ENCODE data around the gene AK1. TPM values are rescaled to one million over a fixed set of nuclear protein-coding genes. Genes with fewer than 3 reads are reported as not detected.

AK1 gene
- total RNA-seq, 4 donors from 2014 or later: 29.9 to 65.1 (median 38.7) TPM

DNA sequence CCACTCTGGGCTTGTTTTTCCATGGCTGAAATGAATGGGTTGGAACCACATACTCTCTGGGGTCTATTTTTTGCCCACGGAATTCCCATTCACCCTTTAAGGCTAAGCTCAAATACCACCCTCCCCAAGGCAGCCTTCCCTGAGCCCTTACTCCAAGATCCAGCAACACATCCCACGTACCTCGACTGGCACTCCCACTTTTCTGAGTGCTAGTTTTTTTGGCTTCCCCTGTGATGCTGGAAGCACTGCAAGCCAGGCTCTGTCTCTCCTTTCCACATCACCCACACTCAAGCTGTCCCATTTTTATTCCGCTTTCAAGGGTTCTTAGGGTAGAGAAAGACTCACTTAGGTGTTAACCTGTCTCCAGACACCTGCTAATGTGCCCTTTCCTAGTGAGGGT is 15.9 kb upstream of the AK1 start:
- peaks cover 5 to 80% (median 35%) of the 10 kb centered on the region in 3 donors for H3K36me3 ChIP-seq
- whole genome bisulfite sequencing, 2 donors: 95 to 96% methylated on average over 4 of the region's 4 CpGs

DNA sequence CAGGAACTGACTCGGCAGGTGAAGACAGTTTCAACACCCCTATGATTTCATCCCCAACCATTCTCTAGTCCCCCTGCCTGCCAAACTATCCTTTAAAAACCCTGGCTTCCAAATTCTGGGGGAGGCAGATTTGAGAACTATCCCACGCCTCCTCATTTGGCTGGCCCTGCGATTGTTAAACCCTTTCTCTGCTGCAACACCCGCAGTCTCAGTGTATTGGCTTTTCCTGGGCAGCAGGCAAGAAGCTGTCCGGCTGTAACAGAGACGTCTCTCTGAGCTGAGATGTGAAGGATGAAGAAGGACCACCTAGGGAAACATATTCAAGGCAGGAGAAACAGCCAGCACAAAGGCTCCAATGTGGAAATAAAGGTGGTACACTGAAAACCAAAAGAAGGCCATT is 15.4 kb upstream of the AK1 start:
- 93 to 96% methylated on average over 6 of the region's 6 CpGs for WGBS, 2 donors
- no peaks in the 10 kb centered on the region for H3K27me3 ChIP-seq
- no peak overlapping the region for H3K4me3 ChIP-seq
- TF ChIP-seq POLR2A (IDR thresholded peaks at IDR 0.05): no peak
- no peak for TF ChIP-seq EP300 (IDR thresholded peaks at IDR 0.05)
- TF ChIP-seq, protein P1, sequence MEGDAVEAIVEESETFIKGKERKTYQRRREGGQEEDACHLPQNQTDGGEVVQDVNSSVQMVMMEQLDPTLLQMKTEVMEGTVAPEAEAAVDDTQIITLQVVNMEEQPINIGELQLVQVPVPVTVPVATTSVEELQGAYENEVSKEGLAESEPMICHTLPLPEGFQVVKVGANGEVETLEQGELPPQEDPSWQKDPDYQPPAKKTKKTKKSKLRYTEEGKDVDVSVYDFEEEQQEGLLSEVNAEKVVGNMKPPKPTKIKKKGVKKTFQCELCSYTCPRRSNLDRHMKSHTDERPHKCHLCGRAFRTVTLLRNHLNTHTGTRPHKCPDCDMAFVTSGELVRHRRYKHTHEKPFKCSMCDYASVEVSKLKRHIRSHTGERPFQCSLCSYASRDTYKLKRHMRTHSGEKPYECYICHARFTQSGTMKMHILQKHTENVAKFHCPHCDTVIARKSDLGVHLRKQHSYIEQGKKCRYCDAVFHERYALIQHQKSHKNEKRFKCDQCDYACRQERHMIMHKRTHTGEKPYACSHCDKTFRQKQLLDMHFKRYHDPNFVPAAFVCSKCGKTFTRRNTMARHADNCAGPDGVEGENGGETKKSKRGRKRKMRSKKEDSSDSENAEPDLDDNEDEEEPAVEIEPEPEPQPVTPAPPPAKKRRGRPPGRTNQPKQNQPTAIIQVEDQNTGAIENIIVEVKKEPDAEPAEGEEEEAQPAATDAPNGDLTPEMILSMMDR (IDR thresholded peaks at IDR 0.05): no peak
- peaks cover 0 to 29% (median 16%) of the 10 kb centered on the region in 4 donors for H3K4me1 ChIP-seq
- no peak for DNase-seq (ENCODE audit: low spot score in 2 of 2)
- H3K27ac ChIP-seq: no peak overlapping the region
- H3K36me3 ChIP-seq: peaks cover 5 to 85% (median 35%) of the 10 kb centered on the region in 3 donors
- peaks cover 0 to 13% (median 0%) of the 10 kb centered on the region in 4 donors for H3K9me3 ChIP-seq

More for the DNA sequence above, 15.9 kb upstream of the AK1 start:
- peaks cover 0 to 13% (median 0%) of the 10 kb centered on the region in 4 donors for H3K9me3 ChIP-seq
- no peak for DNase-seq (ENCODE audit: low spot score in 2 of 2)
- no peak overlapping the region for H3K27ac ChIP-seq
- no peaks in the 10 kb centered on the region for H3K27me3 ChIP-seq
- no peak overlapping the region for H3K4me3 ChIP-seq
- peaks cover 0 to 31% (median 20%) of the 10 kb centered on the region in 4 donors for H3K4me1 ChIP-seq
- TF ChIP-seq POLR2A (IDR thresholded peaks at IDR 0.05): no peak
- TF ChIP-seq, protein P1 (IDR thresholded peaks at IDR 0.05): no peak
- no peak for TF ChIP-seq EP300 (IDR thresholded peaks at IDR 0.05)

DNA sequence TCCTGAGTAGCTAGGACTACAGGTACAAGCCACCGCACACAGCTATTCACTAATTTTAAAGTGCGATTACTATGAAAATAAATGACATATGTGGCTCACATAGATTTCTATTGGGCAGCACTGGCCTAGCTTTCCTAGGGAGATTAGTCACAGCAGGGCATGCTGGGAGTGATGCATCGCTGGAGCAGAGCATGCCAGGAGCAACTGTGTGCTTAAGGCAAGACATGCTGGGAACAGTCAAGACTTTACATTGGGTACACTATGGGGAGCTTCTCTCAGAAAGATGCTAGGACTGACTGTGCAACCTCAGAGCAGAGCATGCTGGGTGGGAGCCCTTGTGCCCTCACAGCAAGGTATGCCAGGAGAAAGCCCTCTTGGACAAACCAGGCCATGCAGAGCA is 12.6 kb upstream of the AK1 start:
- WGBS, 2 donors: 94 to 98% methylated on average over 3 of the region's 3 CpGs
- no peak for DNase-seq (ENCODE audit: low spot score in 2 of 2)
- Histone ChIP-seq H3K36me3 (peaks cover 9 to 100% (median 50%) of the 10 kb centered on the region in 3 donors), H3K9me3 (peaks cover 0 to 13% (median 0%) of the 10 kb centered on the region in 4 donors), H3K27me3 (no peaks in the 10 kb centered on the region), H3K4me3 (no peak overlapping the region), H3K4me1 (peaks cover 0 to 20% (median 12%) of the 10 kb centered on the region in 4 donors), H3K27ac (no peak overlapping the region)
- TF ChIP-seq EP300 (IDR thresholded peaks at IDR 0.05): no peak
- TF ChIP-seq, protein P1 (IDR thresholded peaks at IDR 0.05): no peak
- no peak for TF ChIP-seq POLR2A (IDR thresholded peaks at IDR 0.05)

DNA sequence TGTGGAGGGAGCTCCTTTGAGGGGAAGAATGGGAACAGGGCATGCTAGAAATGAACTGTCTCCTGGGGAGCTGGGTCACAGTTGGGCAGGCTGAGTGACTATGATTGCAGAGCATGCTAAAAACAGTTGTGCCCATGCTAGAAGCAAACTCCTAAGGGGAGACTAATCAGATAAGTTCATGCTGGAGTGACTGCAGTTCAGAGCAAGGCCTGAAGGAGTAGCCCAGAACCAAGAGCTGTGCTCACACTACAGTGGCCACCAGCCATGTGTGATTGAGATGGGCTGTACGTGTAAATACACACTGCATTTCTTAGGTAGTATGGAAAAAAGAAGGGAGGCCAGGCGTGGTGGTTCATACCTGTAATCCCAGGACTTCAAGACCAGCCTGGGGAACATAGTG is 10.3 kb upstream of the AK1 start:
- Histone ChIP-seq H3K9me3 (peaks cover 0 to under 1% (median 0%) of the 10 kb centered on the region in 4 donors), H3K4me1 (peaks cover 0 to 35% (median 14%) of the 10 kb centered on the region in 4 donors), H3K27ac (peak overlapping the region in 1 of 4 donors; percentile 11), H3K36me3 (peaks cover 9 to 96% (median 28%) of the 10 kb centered on the region in 3 donors), H3K4me3 (no peak overlapping the region), H3K27me3 (no peaks in the 10 kb centered on the region)
- no peak for DNase-seq (ENCODE audit: low spot score in 2 of 2)
- WGBS, 2 donors: 66 to 76% methylated on average over 2 of the region's 2 CpGs
- TF ChIP-seq, protein P1 (IDR thresholded peaks at IDR 0.05): no peak
- no peak for TF ChIP-seq EP300 (IDR thresholded peaks at IDR 0.05)

DNA sequence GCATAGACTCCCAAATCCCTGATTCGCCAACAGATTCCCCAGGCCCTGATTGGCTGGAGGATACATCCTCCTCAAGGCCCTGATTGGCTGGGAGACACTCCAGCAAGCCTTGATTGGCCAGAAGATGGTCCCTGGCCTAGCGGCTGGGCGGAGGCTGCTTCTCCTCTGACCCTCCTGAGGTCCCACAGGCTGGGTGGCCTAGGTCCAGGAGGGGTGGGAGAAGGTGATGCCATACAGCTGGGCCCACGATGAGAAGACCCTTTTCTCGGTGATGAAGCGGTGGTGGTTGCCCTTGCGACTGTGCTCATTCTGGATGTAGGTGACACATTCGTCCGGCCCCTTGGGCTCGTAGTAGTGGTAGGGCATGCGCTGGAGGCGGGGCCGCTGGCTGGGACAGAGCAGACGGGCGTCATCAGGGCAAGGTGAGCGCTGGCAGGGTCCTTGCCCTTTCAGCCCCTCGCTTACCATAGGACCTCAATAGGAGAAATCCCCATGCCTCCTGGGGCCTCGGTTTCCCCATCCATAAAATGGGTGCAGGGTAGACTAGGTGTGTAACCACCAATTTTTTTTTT is 9.0 kb upstream of the AK1 start:
- H3K9me3 ChIP-seq: no peaks in the 10 kb centered on the region
- peaks cover 0 to 35% (median 14%) of the 10 kb centered on the region in 4 donors for H3K4me1 ChIP-seq
- peak overlapping the region in 2 of 4 donors; percentile 63 to 76 for H3K27ac ChIP-seq
- H3K36me3 ChIP-seq: peaks cover 9 to 90% (median 27%) of the 10 kb centered on the region in 3 donors
- 95 to 97% methylated on average over 15 to 18 of the region's 18 CpGs for WGBS, 2 donors
- TF ChIP-seq EP300 (IDR thresholded peaks at IDR 0.05) (no peak), POLR2A (IDR thresholded peaks at IDR 0.05) (no peak)
- TF ChIP-seq, protein P1 (IDR thresholded peaks at IDR 0.05): no peak
- H3K27me3 ChIP-seq: no peaks in the 10 kb centered on the region
- no peak for DNase-seq (ENCODE audit: low spot score in 2 of 2)
- no peak overlapping the region for H3K4me3 ChIP-seq

Measured in tibial nerve (tissue), 4 donors.